DND-41 (cell line): ENCODE results near the gene CCL26.
"Not testable (repeated sequence)": the region's sequence is repeated elsewhere in the genome, so short reads cannot be mapped to it uniquely, and the experiment has no call there.

ENCODE experiments used
- ATAC-seq: fragments of 200-7000 bp; cut with Tn5 transposase; 3 replicates; pipeline ENCODE4 v1.9.1; 2021; ENCODE audit warnings: low read depth; ENCODE audit not compliant: insufficient read depth
- DNase-seq: peaks from one replicate; pipeline ENCODE4 v3.0.0-alpha.2; 2020
- H2AFZ ChIP-seq: 2 replicates; pipeline ENCODE4 v1.6.0; 2012; ENCODE audit warnings: low read depth, low read length
- H3K27ac ChIP-seq: 2 replicates; pipeline ENCODE4 v1.5.1; 2012; ENCODE audit warnings: low read length, inconsistent platforms
- H3K27me3 ChIP-seq: fragments of 200-600 bp; sonication (generic); 2 replicates; pipeline ENCODE4 v1.6.0; 2012; ENCODE audit warnings: low read length, mild to moderate bottlenecking, inconsistent platforms; ENCODE audit not compliant: insufficient read depth, poor library complexity
- H3K36me3 ChIP-seq: 2 replicates; pipeline ENCODE4 v1.5.1; 2012; ENCODE audit warnings: low read length, inconsistent platforms; ENCODE audit not compliant: insufficient read depth
- H3K4me1 ChIP-seq: 2 replicates; pipeline ENCODE4 v1.5.1; 2012; ENCODE audit warnings: mild to moderate bottlenecking, low read length; ENCODE audit not compliant: insufficient read depth
- H3K4me2 ChIP-seq: 2 replicates; pipeline ENCODE4 v1.6.0; 2012; ENCODE audit warnings: mild to moderate bottlenecking, moderate library complexity, low read length, inconsistent platforms; ENCODE audit not compliant: insufficient read depth
- H3K4me3 ChIP-seq, 2 experiments: fragments of 200-600 bp in 1 of 2; shearing (Covaris generic) in 1 of 2; 2 replicates each; pipeline ENCODE4 v1.5.1; 2012 to 2016; ENCODE audit warnings: inconsistent platforms in 2 of 2, low read length in 2 of 2, mild to moderate bottlenecking in 2 of 2, low read depth in 1 of 2, moderate library complexity in 1 of 2
- H3K79me2 ChIP-seq: 2 replicates; pipeline ENCODE4 v1.6.0; 2012; ENCODE audit warnings: low read length, inconsistent platforms; ENCODE audit not compliant: insufficient read depth
- H3K9ac ChIP-seq: 2 replicates; pipeline ENCODE4 v1.6.0; 2012; ENCODE audit warnings: low read depth, mild to moderate bottlenecking, inconsistent platforms, low read length, moderate library complexity
- H3K9me3 ChIP-seq: 2 replicates; pipeline ENCODE4 v1.5.1; 2012; ENCODE audit warnings: low read length, moderate library complexity, mild to moderate bottlenecking, inconsistent platforms; ENCODE audit not compliant: insufficient read depth, severe bottlenecking
- H4K20me1 ChIP-seq: 2 replicates; pipeline ENCODE4 v1.6.0; 2012; ENCODE audit warnings: low read length; ENCODE audit not compliant: insufficient read depth
- EZH2 ChIP-seq: IDR thresholded peaks from 3 replicates; pipeline ENCODE4 v1.6.1; 2012; ENCODE audit warnings: borderline replicate concordance, low read depth, mild to moderate bottlenecking, moderate library complexity, low read length, inconsistent platforms; ENCODE audit not compliant: severe bottlenecking
- TF ChIP-seq, protein P1 (sequence below): IDR thresholded peaks from 2 replicates; pipeline ENCODE4 v1.5.1; 2012; ENCODE audit warnings: borderline replicate concordance, low read length, moderate library complexity, mild to moderate bottlenecking; ENCODE audit not compliant: poor library complexity, severe bottlenecking; ENCODE audit errors: extremely low read depth

The CCL26 gene

DNA sequence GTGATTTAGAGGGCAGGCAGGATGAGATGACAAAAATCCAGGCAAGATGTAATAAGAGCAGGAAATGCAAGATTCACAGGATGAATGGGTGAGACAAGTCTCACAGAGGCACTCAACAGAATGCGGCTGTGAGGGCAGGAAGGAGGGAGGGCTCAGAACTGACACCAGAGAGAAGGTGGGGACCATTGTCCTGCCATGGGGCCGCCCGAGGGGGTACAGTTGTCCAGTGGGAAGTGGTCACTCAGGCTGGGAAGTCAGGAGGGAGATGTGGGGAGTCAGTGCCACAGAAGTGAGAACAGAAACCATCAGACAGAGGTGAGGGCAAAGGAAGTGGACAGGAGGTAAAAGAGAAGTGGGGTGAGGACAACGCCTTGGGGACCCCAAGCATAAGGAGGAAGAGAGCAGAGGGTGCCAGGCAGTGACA lies 42.1 kb downstream of the CCL26 start:
- no peak for DNase-seq
- Histone ChIP-seq H3K79me2 (no peaks in the 10 kb centered on the region), H3K4me3 (no peak overlapping the region), H3K4me1 (peaks cover 6% of the 10 kb centered on the region; the same call in 1 of the 2 replicates), H2AFZ (no peak overlapping the region), H3K9ac (no peak overlapping the region), H3K27me3 (no peaks in the 10 kb centered on the region), H3K27ac (no peak overlapping the region), H4K20me1 (no peaks in the 10 kb centered on the region), H3K4me2 (no peak overlapping the region), H3K9me3 (no peaks in the 10 kb centered on the region), H3K36me3 (no peaks in the 10 kb centered on the region)
- ATAC-seq, result no peak
- no peak for TF ChIP-seq EZH2
- TF ChIP-seq, protein P1, sequence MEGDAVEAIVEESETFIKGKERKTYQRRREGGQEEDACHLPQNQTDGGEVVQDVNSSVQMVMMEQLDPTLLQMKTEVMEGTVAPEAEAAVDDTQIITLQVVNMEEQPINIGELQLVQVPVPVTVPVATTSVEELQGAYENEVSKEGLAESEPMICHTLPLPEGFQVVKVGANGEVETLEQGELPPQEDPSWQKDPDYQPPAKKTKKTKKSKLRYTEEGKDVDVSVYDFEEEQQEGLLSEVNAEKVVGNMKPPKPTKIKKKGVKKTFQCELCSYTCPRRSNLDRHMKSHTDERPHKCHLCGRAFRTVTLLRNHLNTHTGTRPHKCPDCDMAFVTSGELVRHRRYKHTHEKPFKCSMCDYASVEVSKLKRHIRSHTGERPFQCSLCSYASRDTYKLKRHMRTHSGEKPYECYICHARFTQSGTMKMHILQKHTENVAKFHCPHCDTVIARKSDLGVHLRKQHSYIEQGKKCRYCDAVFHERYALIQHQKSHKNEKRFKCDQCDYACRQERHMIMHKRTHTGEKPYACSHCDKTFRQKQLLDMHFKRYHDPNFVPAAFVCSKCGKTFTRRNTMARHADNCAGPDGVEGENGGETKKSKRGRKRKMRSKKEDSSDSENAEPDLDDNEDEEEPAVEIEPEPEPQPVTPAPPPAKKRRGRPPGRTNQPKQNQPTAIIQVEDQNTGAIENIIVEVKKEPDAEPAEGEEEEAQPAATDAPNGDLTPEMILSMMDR, result no peak

DNA sequence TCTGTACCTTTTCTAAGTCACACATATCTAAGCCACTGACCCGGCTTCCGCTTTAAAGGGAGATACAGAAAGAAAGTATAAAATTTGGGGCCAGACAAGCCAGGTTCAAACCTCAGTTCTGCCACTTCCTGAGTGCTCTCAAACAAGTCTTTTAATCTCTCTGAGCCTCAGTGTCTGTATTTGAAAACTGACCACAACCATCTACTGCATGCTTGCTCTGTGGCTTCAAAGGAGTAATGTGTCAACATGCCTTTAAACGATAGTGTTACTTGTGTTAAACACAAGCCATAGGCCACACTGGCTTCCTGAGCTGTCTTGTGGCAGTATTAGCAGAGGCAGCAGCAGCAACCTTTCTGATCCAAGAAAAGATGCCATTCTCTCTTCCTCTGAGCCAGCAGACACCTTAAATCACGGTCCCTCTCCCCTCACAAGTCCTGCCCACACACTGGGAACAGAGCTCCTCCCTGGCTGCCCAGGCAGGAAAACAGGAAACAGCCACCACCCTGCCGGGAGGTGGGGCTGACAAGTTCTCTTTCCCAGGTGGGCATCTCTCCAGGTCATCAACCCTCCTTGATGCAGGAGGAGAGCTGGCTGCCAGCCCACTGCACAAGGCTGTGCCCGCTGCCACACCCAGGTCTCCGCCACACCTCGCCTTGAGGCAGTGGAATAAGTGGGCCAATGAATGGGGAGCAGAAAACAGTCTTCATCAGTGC lies 44.0 kb downstream of the CCL26 start:
- no peak overlapping the region for H3K4me2 ChIP-seq

DNA sequence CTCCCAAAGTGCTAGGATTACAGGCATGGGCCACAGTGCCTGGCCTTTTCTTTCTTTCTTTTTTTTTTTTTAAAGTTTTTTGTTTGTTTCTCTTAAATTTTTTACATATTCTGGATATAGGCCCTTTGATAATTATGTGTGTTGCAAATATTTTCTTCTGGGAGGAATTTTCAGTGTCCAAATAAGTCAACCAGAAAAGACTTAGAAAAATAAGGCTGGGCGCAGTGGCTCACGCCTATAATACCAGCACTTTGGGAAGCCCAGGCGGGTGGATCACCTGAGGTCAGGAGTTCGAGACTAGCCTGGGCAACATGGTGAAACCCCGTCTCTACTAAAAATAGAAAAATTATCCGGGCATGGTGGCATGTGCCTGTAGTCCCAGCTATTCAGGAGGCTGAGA lies 44.7 kb downstream of the CCL26 start:
- not testable (repeated sequence) for H3K27me3 ChIP-seq, H3K27ac ChIP-seq, DNase-seq, H3K4me3 ChIP-seq, H3K9me3 ChIP-seq, ATAC-seq, H3K4me2 ChIP-seq, H3K9ac ChIP-seq, H4K20me1 ChIP-seq, H3K36me3 ChIP-seq, H2AFZ ChIP-seq, H3K79me2 ChIP-seq, H3K4me1 ChIP-seq

More for the DNA sequence above, 44.0 kb downstream of the CCL26 start:
- peak; percentile 89 for ATAC-seq
- no peaks in the 10 kb centered on the region for H3K27me3 ChIP-seq
- DNase-seq, result peak; percentile 30
- no peak overlapping the region for H3K9ac ChIP-seq
- H3K27ac ChIP-seq, result no peak overlapping the region
- no peak overlapping the region for H2AFZ ChIP-seq
- H3K4me1 ChIP-seq, result peaks cover 6% of the 10 kb centered on the region; the same call in 1 of the 2 replicates
- H3K79me2 ChIP-seq, result no peaks in the 10 kb centered on the region
- TF ChIP-seq EZH2, result no peak
- TF ChIP-seq, protein P1, result no peak
- no peak overlapping the region for H3K4me3 ChIP-seq
- no peaks in the 10 kb centered on the region for H3K36me3 ChIP-seq
- no peaks in the 10 kb centered on the region for H3K9me3 ChIP-seq
- no peaks in the 10 kb centered on the region for H4K20me1 ChIP-seq

DNA sequence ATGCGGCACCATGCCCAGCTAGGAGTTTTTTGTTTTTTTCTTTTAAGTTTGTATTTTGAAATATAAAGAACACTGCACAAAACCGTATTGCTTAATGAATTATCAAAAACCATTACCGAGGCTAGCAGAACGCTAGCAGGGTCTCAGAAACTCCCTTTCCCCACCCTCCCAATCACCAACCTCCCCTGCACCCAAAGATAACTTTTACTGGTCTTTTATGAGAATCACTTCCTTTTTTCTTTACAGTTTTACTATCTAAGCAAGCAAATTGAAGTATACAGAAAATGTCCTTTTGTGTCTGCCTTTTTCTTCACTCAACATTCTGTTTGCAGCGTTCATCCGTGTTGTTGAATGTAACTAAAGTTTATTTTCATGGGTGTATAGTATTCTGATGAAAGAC lies 46.7 kb downstream of the CCL26 start:
- no peak overlapping the region for H3K27ac ChIP-seq

More for the DNA sequence above, 46.7 kb downstream of the CCL26 start:
- Histone ChIP-seq H3K27me3 (no peaks in the 10 kb centered on the region), H2AFZ (no peak overlapping the region), H3K4me1 (peaks cover 6% of the 10 kb centered on the region; the same call in 1 of the 2 replicates), H3K36me3 (no peaks in the 10 kb centered on the region), H4K20me1 (no peaks in the 10 kb centered on the region), H3K9ac (no peak overlapping the region), H3K9me3 (no peaks in the 10 kb centered on the region), H3K79me2 (no peaks in the 10 kb centered on the region), H3K4me2 (no peak overlapping the region), H3K4me3 (no peak overlapping the region)
- DNase-seq (no peak), ATAC-seq (no peak)
- TF ChIP-seq, protein P1, result no peak
- no peak for TF ChIP-seq EZH2
